A549 treated with Mapracorat at 1 μM for 4 hours (cell line): ENCODE measurements around the gene CHP1. TPM values are rescaled to one million over a fixed set of nuclear protein-coding genes. Genes with fewer than 3 reads are reported as not detected.

Experiments used
- total RNA-seq: library from RNA; stranded (reverse); fragments of 200-300 nt; extraction: Qiagen RNA extraction; gene quantifications from 5 replicates; pipeline ENCODE4 v1.2.3, GENCODE V29; 2022

Gene CHP1
- 54.6 to 61.7 TPM (median 60.6 TPM) in 5 replicates for total RNA-seq

DNA sequence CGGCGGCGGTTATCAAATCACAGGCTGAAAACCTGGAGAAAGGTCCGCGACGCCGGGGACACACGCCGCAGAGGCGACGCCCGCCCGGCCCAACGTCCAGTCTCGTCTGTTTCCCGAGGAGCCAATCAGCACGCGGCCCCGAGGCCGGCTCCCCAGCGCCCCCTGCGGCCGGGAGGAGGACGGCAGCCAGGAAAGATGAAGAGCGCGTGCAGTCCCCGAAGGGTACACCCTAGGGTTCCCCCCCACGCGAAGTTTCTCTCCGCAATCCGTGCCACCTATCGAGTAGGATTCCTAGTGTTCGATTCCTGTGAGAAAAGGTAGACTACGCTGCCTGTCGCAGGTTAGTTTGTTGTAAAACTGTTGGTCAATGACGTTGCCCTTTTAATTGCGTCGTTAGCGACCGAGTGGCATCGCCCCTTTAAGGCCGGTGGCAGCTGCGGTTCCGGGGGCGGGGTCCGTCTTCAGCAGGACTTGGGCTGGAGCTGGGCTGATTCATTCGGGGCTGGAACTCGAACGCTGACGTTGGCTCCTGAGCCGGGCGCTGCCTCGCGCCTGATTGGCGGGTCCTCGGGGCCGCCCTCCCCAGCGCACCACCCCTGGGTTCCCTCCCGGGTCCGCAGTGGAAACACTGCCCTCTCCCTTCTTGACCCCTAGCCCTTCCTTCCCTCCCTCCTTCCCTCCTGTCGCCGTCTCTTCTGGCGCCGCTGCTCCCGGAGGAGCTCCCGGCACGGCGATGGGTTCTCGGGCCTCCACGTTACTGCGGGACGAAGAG, at the start of gene CHP1, which contains the start of gene EXD1:
CHP1 (plus strand) TSS at position 619 of the 772 bp plus-strand sequence; CDS start at position 734, 115 bp downstream.
EXD1 (minus strand) TSS at position 108 of the 772 bp plus-strand sequence. CDS start 4,182 bp downstream, outside the sequence.

Other genes starting within 250 kb of the CHP1 start
- gene INO80, start 115.0 kb upstream of the CHP1 start, total RNA-seq, result 12.2 to 15.4 TPM (median 12.3 TPM) in 5 replicates
- gene EXD1, start 511 bp upstream of the CHP1 start, total RNA-seq, result not detected in 5 replicates
- 12.7 to 14.7 TPM (median 13.9 TPM) in 5 replicates for gene OIP5, start 101.3 kb downstream of the CHP1 start, total RNA-seq
- 61.0 to 74.9 TPM (median 67.4 TPM) in 5 replicates for gene NUSAP1, start 101.6 kb downstream of the CHP1 start, total RNA-seq
- 11.6 to 14.8 TPM (median 13.1 TPM) in 5 replicates for gene NDUFAF1, start 171.2 kb downstream of the CHP1 start, total RNA-seq
- 17.8 to 21.1 TPM (median 20.4 TPM) in 5 replicates for gene RTF1, start 185.8 kb downstream of the CHP1 start, total RNA-seq